ENCODE measurements around the gene IGF2BP2.

DNA sequence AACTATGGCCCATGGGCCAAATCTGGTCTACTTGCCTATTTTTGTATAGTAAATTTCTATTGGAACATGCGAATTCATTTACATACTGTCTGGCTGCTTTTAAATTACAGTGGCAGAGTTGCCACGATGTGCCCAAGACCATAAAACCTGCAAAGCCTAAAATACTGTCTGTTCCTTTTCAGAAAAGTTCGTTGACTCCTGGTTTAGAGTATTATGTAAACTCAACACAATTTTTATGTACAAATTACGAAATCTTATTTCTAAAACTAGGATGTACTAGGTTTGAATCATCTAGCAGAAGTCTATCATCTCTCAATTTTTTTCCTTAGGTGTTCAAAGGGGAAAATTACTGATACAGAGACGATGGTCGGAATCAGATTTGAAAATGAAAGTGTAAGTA is 211.8 kb downstream of the IGF2BP2 start:
- TF ChIP-seq POLR2A (IDR thresholded peaks at IDR 0.05), result no peak
- TF ChIP-seq, protein P1, sequence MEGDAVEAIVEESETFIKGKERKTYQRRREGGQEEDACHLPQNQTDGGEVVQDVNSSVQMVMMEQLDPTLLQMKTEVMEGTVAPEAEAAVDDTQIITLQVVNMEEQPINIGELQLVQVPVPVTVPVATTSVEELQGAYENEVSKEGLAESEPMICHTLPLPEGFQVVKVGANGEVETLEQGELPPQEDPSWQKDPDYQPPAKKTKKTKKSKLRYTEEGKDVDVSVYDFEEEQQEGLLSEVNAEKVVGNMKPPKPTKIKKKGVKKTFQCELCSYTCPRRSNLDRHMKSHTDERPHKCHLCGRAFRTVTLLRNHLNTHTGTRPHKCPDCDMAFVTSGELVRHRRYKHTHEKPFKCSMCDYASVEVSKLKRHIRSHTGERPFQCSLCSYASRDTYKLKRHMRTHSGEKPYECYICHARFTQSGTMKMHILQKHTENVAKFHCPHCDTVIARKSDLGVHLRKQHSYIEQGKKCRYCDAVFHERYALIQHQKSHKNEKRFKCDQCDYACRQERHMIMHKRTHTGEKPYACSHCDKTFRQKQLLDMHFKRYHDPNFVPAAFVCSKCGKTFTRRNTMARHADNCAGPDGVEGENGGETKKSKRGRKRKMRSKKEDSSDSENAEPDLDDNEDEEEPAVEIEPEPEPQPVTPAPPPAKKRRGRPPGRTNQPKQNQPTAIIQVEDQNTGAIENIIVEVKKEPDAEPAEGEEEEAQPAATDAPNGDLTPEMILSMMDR (IDR thresholded peaks at IDR 0.05), result no peak
